Chondrocyte (in vitro differentiated cells): ENCODE results near the gene PLOD3. TPM values are rescaled to one million over a fixed set of nuclear protein-coding genes. Genes with fewer than 3 reads are reported as not detected.
"Not testable (repeated sequence)": the region's sequence is repeated elsewhere in the genome, so short reads cannot be mapped to it uniquely, and the experiment has no call there.

ENCODE experiments used
- DNase-seq: peaks from one replicate; pipeline ENCODE4 v3.0.0; 2021; ENCODE audit warnings: mixed read lengths, low spot score
- H3K27ac Mint-ChIP-seq: one replicate; pipeline ENCODE4 v1.8.0; 2021; ENCODE audit warnings: mild to moderate bottlenecking, moderate library complexity, mixed read lengths; ENCODE audit not compliant: unreplicated experiment
- H3K27me3 Mint-ChIP-seq: 2 replicates; pipeline ENCODE4 v1.8.0; 2021; ENCODE audit warnings: low read depth, mixed read lengths
- H3K36me3 Mint-ChIP-seq: 2 replicates; pipeline ENCODE4 v1.8.0; 2021; ENCODE audit warnings: low read depth, mixed read lengths
- H3K4me1 Mint-ChIP-seq: 2 replicates; pipeline ENCODE4 v1.8.0; 2021; ENCODE audit warnings: low read depth, mild to moderate bottlenecking, mixed read lengths
- H3K4me3 Mint-ChIP-seq: one replicate; pipeline ENCODE4 v1.8.0; 2021; ENCODE audit warnings: mild to moderate bottlenecking, moderate library complexity, mixed read lengths; ENCODE audit not compliant: unreplicated experiment
- H3K9me3 Mint-ChIP-seq: 2 replicates; pipeline ENCODE4 v1.8.0; 2021; ENCODE audit warnings: low read depth, mixed read lengths
- CTCF ChIP-seq: fragments of 200-600 bp; sonication (generic); IDR thresholded peaks from 2 replicates; pipeline ENCODE4 v1.5.0; 2021; ENCODE audit warnings: antibody characterized with exemption, mild to moderate bottlenecking, moderate library complexity
- total RNA-seq: library from RNA; stranded (reverse); gene quantifications from 3 replicates; pipeline ENCODE4 v1.2.1, GENCODE V29; 2021

The PLOD3 gene
- total RNA-seq, 1 donor from 2014 or later, result 156 TPM

GRCh38 chr7:101200504-101200861 is 16.9 kb downstream of the PLOD3 start:
- H3K4me3 Mint-ChIP-seq, result no peak overlapping the region
- DNase-seq, result no peak
- H3K9me3 Mint-ChIP-seq, result no peaks in the 10 kb centered on the region
- H3K27me3 Mint-ChIP-seq, result peaks cover 15% of the 10 kb centered on the region
- H3K36me3 Mint-ChIP-seq, result no peaks in the 10 kb centered on the region
- no peak overlapping the region for H3K27ac Mint-ChIP-seq
- no peak for TF ChIP-seq CTCF
- H3K4me1 Mint-ChIP-seq, result peaks cover 3% of the 10 kb centered on the region

GRCh38 chr7:101199522-101199921 is 17.9 kb downstream of the PLOD3 start:
- peaks cover 16% of the 10 kb centered on the region for H3K27me3 Mint-ChIP-seq
- not testable (repeated sequence) for H3K36me3 Mint-ChIP-seq, DNase-seq, H3K27ac Mint-ChIP-seq, H3K9me3 Mint-ChIP-seq, H3K4me1 Mint-ChIP-seq, H3K4me3 Mint-ChIP-seq

- no peaks in the 10 kb centered on the region for H3K9me3 Mint-ChIP-seq
Measured at GRCh38 chr7:101198476-101198875, 18.9 kb downstream of the PLOD3 start.

GRCh38 chr7:101197991-101198390 is 19.4 kb downstream of the PLOD3 start:
- Mint-ChIP-seq H3K27me3 (peaks cover 15% of the 10 kb centered on the region), H3K4me1 (peaks cover 3% of the 10 kb centered on the region), H3K9me3 (no peaks in the 10 kb centered on the region), H3K4me3 (no peak overlapping the region), H3K36me3 (no peaks in the 10 kb centered on the region), H3K27ac (no peak overlapping the region)
- TF ChIP-seq CTCF, result no peak
- DNase-seq, result no peak

More at GRCh38 chr7:101198476-101198875, 18.9 kb downstream of the PLOD3 start:
- Mint-ChIP-seq H3K27me3 (peaks cover 15% of the 10 kb centered on the region), H3K4me3 (no peak overlapping the region), H3K36me3 (no peaks in the 10 kb centered on the region), H3K4me1 (peaks cover 3% of the 10 kb centered on the region), H3K27ac (no peak overlapping the region)
- DNase-seq, result no peak
- no peak for TF ChIP-seq CTCF

- H3K9me3 Mint-ChIP-seq, result no peaks in the 10 kb centered on the region
- no peak for DNase-seq
- no peak overlapping the region for H3K4me3 Mint-ChIP-seq
- no peaks in the 10 kb centered on the region for H3K36me3 Mint-ChIP-seq
- TF ChIP-seq CTCF, result no peak
- peaks cover 7% of the 10 kb centered on the region for H3K27me3 Mint-ChIP-seq
- H3K4me1 Mint-ChIP-seq, result peaks cover 3% of the 10 kb centered on the region
- H3K27ac Mint-ChIP-seq, result no peak overlapping the region
Measured at GRCh38 chr7:101195884-101196283, 21.5 kb downstream of the PLOD3 start.

- no peak for TF ChIP-seq CTCF
- H3K4me3 Mint-ChIP-seq, result no peak overlapping the region
- H3K9me3 Mint-ChIP-seq, result no peaks in the 10 kb centered on the region
- DNase-seq, result no peak
- H3K27ac Mint-ChIP-seq, result no peak overlapping the region
- H3K36me3 Mint-ChIP-seq, result no peaks in the 10 kb centered on the region
- peaks cover 8% of the 10 kb centered on the region for H3K4me1 Mint-ChIP-seq
- no peaks in the 10 kb centered on the region for H3K27me3 Mint-ChIP-seq
Measured at GRCh38 chr7:101189109-101189508, 28.3 kb downstream of the PLOD3 start.
